ENCODE data around the gene TSPYL6.

Gene TSPYL6

GRCh38 chr2:54239427-54239826 is 16.6 kb downstream of the TSPYL6 start:
- Histone ChIP-seq H2AK5ac (ENCODE audit: low read length) (no peak overlapping the region), H3K27me3 (ENCODE audit: insufficient read depth, low read length, poor library complexity) (no peaks in the 10 kb centered on the region), H3K4ac (ENCODE audit: low read depth, low read length) (no peak overlapping the region), H3K4me2 (ENCODE audit: low read length) (no peak overlapping the region), H2BK15ac (replicated peaks; ENCODE audit: low read depth) (no peak overlapping the region), H3K9ac (ENCODE audit: low read length) (no peak overlapping the region), H3K79me2 (ENCODE audit: control insufficient read depth, insufficient read depth, low read length) (no peaks in the 10 kb centered on the region), H3K79me1 (ENCODE audit: low read length) (no peaks in the 10 kb centered on the region), H2BK120ac (ENCODE audit: low read depth, low read length) (no peak overlapping the region), H3K36me3 (ENCODE audit: control insufficient read depth, insufficient read depth, low read length) (no peaks in the 10 kb centered on the region), H3K27ac (ENCODE audit: low read depth, low read length) (no peak overlapping the region), H3K23ac (ENCODE audit: low read length) (no peak overlapping the region), H4K8ac (ENCODE audit: low read depth, low read length) (no peak overlapping the region), H3K4me3 (ENCODE audit: low read length) (no peak overlapping the region), H3K56ac (ENCODE audit: low read length) (no peak overlapping the region), H2BK5ac (ENCODE audit: low read length) (no peak overlapping the region), H4K5ac (ENCODE audit: low read length) (no peak overlapping the region), H3K18ac (ENCODE audit: low read length) (no peak overlapping the region), H3K4me1 (ENCODE audit: control insufficient read depth, low read depth, low read length) (no peaks in the 10 kb centered on the region)
- DNase-seq: no peak
- WGBS (ENCODE audit: extremely low coverage, insufficient coverage, low lambda C conversion rate): no CpG with 5 or more reads among the region's 1 CpG

GRCh38 chr2:54237428-54237827 is 18.6 kb downstream of the TSPYL6 start:
- no peak overlapping the region for H2BK120ac ChIP-seq (ENCODE audit: low read depth, low read length)
- no peak overlapping the region for H3K18ac ChIP-seq (ENCODE audit: low read length)
- H2BK5ac ChIP-seq (ENCODE audit: low read length): no peak overlapping the region
- H3K4me2 ChIP-seq (ENCODE audit: low read length): no peak overlapping the region
- H3K79me1 ChIP-seq (ENCODE audit: low read length): no peaks in the 10 kb centered on the region
- no peak overlapping the region for H3K56ac ChIP-seq (ENCODE audit: low read length)
- no peaks in the 10 kb centered on the region for H3K36me3 ChIP-seq (ENCODE audit: control insufficient read depth, insufficient read depth, low read length)
- no peak overlapping the region for H4K8ac ChIP-seq (ENCODE audit: low read depth, low read length)
- no peak overlapping the region for H3K27ac ChIP-seq (ENCODE audit: low read depth, low read length)
- H3K27me3 ChIP-seq (ENCODE audit: insufficient read depth, low read length, poor library complexity): no peaks in the 10 kb centered on the region
- H3K9ac ChIP-seq (ENCODE audit: low read length): no peak overlapping the region
- H2BK15ac ChIP-seq (replicated peaks; ENCODE audit: low read depth): no peak overlapping the region
- H3K4me3 ChIP-seq (ENCODE audit: low read length): no peak overlapping the region
- no CpG with 5 or more reads among the region's 2 CpGs for WGBS (ENCODE audit: extremely low coverage, insufficient coverage, low lambda C conversion rate)
- H3K23ac ChIP-seq (ENCODE audit: low read length): no peak overlapping the region
- no peak overlapping the region for H3K4ac ChIP-seq (ENCODE audit: low read depth, low read length)
- H3K79me2 ChIP-seq (ENCODE audit: control insufficient read depth, insufficient read depth, low read length): no peaks in the 10 kb centered on the region
- DNase-seq: no peak
- H2AK5ac ChIP-seq (ENCODE audit: low read length): no peak overlapping the region
- no peak overlapping the region for H4K5ac ChIP-seq (ENCODE audit: low read length)
- H3K4me1 ChIP-seq (ENCODE audit: control insufficient read depth, low read depth, low read length): no peaks in the 10 kb centered on the region

GRCh38 chr2:54233832-54234649 is 22.0 kb downstream of the TSPYL6 start:
- no peaks in the 10 kb centered on the region for H3K79me1 ChIP-seq (ENCODE audit: low read length)
- no peaks in the 10 kb centered on the region for H3K79me2 ChIP-seq (ENCODE audit: control insufficient read depth, insufficient read depth, low read length)
- no peaks in the 10 kb centered on the region for H3K27me3 ChIP-seq (ENCODE audit: insufficient read depth, low read length, poor library complexity)
- no peak overlapping the region for H2AK5ac ChIP-seq (ENCODE audit: low read length)
- no peak for DNase-seq
- no peak overlapping the region for H3K4me2 ChIP-seq (ENCODE audit: low read length)
- no peak overlapping the region for H3K27ac ChIP-seq (ENCODE audit: low read depth, low read length)
- no peak overlapping the region for H3K18ac ChIP-seq (ENCODE audit: low read length)
- no peaks in the 10 kb centered on the region for H3K4me1 ChIP-seq (ENCODE audit: control insufficient read depth, low read depth, low read length)
- no peaks in the 10 kb centered on the region for H3K36me3 ChIP-seq (ENCODE audit: control insufficient read depth, insufficient read depth, low read length)
- no peak overlapping the region for H3K9ac ChIP-seq (ENCODE audit: low read length)
- no CpG with 5 or more reads among the region's 4 CpGs for WGBS (ENCODE audit: extremely low coverage, insufficient coverage, low lambda C conversion rate)
- H3K4me3 ChIP-seq (ENCODE audit: low read length): no peak overlapping the region
- no peak overlapping the region for H2BK5ac ChIP-seq (ENCODE audit: low read length)
- H3K4ac ChIP-seq (ENCODE audit: low read depth, low read length): no peak overlapping the region
- H4K5ac ChIP-seq (ENCODE audit: low read length): no peak overlapping the region
- no peak overlapping the region for H3K23ac ChIP-seq (ENCODE audit: low read length)
- no peak overlapping the region for H2BK120ac ChIP-seq (ENCODE audit: low read depth, low read length)
- H3K56ac ChIP-seq (ENCODE audit: low read length): no peak overlapping the region
- no peak overlapping the region for H2BK15ac ChIP-seq (replicated peaks; ENCODE audit: low read depth)
- no peak overlapping the region for H4K8ac ChIP-seq (ENCODE audit: low read depth, low read length)

GRCh38 chr2:54228945-54229344 is 27.1 kb downstream of the TSPYL6 start:
- H3K79me1 ChIP-seq (ENCODE audit: low read length): no peaks in the 10 kb centered on the region
- no peak overlapping the region for H3K23ac ChIP-seq (ENCODE audit: low read length)
- H4K5ac ChIP-seq (ENCODE audit: low read length): no peak overlapping the region
- no peak overlapping the region for H3K9ac ChIP-seq (ENCODE audit: low read length)
- no peak overlapping the region for H4K8ac ChIP-seq (ENCODE audit: low read depth, low read length)
- WGBS (ENCODE audit: extremely low coverage, insufficient coverage, low lambda C conversion rate): no CpG with 5 or more reads among the region's 2 CpGs
- H3K56ac ChIP-seq (ENCODE audit: low read length): no peak overlapping the region
- H2AK5ac ChIP-seq (ENCODE audit: low read length): no peak overlapping the region
- H3K4me3 ChIP-seq (ENCODE audit: low read length): no peak overlapping the region
- no peak overlapping the region for H2BK5ac ChIP-seq (ENCODE audit: low read length)
- H3K4ac ChIP-seq (ENCODE audit: low read depth, low read length): no peak overlapping the region
- H3K27me3 ChIP-seq (ENCODE audit: insufficient read depth, low read length, poor library complexity): no peaks in the 10 kb centered on the region
- no peak overlapping the region for H2BK15ac ChIP-seq (replicated peaks; ENCODE audit: low read depth)
- no peaks in the 10 kb centered on the region for H3K79me2 ChIP-seq (ENCODE audit: control insufficient read depth, insufficient read depth, low read length)
- H3K27ac ChIP-seq (ENCODE audit: low read depth, low read length): no peak overlapping the region
- DNase-seq: no peak
- no peaks in the 10 kb centered on the region for H3K36me3 ChIP-seq (ENCODE audit: control insufficient read depth, insufficient read depth, low read length)
- no peak overlapping the region for H3K18ac ChIP-seq (ENCODE audit: low read length)
- no peak overlapping the region for H2BK120ac ChIP-seq (ENCODE audit: low read depth, low read length)
- H3K4me1 ChIP-seq (ENCODE audit: control insufficient read depth, low read depth, low read length): no peaks in the 10 kb centered on the region
- no peak overlapping the region for H3K4me2 ChIP-seq (ENCODE audit: low read length)

GRCh38 chr2:54227798-54228197 is 28.2 kb downstream of the TSPYL6 start:
- H3K4me1 ChIP-seq (ENCODE audit: control insufficient read depth, low read depth, low read length): no peaks in the 10 kb centered on the region
- DNase-seq: no peak
- H3K79me1 ChIP-seq (ENCODE audit: low read length): no peaks in the 10 kb centered on the region
- H3K9ac ChIP-seq (ENCODE audit: low read length): no peak overlapping the region
- H4K8ac ChIP-seq (ENCODE audit: low read depth, low read length): no peak overlapping the region
- no peak overlapping the region for H2BK120ac ChIP-seq (ENCODE audit: low read depth, low read length)
- H2AK5ac ChIP-seq (ENCODE audit: low read length): no peak overlapping the region
- no peak overlapping the region for H2BK5ac ChIP-seq (ENCODE audit: low read length)
- no peaks in the 10 kb centered on the region for H3K79me2 ChIP-seq (ENCODE audit: control insufficient read depth, insufficient read depth, low read length)
- no peak overlapping the region for H3K27ac ChIP-seq (ENCODE audit: low read depth, low read length)
- H2BK15ac ChIP-seq (replicated peaks; ENCODE audit: low read depth): no peak overlapping the region
- H3K23ac ChIP-seq (ENCODE audit: low read length): no peak overlapping the region
- H3K27me3 ChIP-seq (ENCODE audit: insufficient read depth, low read length, poor library complexity): no peaks in the 10 kb centered on the region
- H3K36me3 ChIP-seq (ENCODE audit: control insufficient read depth, insufficient read depth, low read length): no peaks in the 10 kb centered on the region
- H3K4me3 ChIP-seq (ENCODE audit: low read length): no peak overlapping the region
- H3K4ac ChIP-seq (ENCODE audit: low read depth, low read length): no peak overlapping the region
- no peak overlapping the region for H3K4me2 ChIP-seq (ENCODE audit: low read length)
- no peak overlapping the region for H3K18ac ChIP-seq (ENCODE audit: low read length)
- H4K5ac ChIP-seq (ENCODE audit: low read length): no peak overlapping the region
- no peak overlapping the region for H3K56ac ChIP-seq (ENCODE audit: low read length)

- Histone ChIP-seq H2BK120ac (ENCODE audit: low read depth, low read length) (no peak overlapping the region), H4K8ac (ENCODE audit: low read depth, low read length) (no peak overlapping the region), H2BK5ac (ENCODE audit: low read length) (no peak overlapping the region), H3K36me3 (ENCODE audit: control insufficient read depth, insufficient read depth, low read length) (no peaks in the 10 kb centered on the region), H3K4me3 (ENCODE audit: low read length) (no peak overlapping the region), H3K27ac (ENCODE audit: low read depth, low read length) (no peak overlapping the region), H4K5ac (ENCODE audit: low read length) (no peak overlapping the region), H3K18ac (ENCODE audit: low read length) (no peak overlapping the region), H3K4me1 (ENCODE audit: control insufficient read depth, low read depth, low read length) (no peaks in the 10 kb centered on the region), H3K4me2 (ENCODE audit: low read length) (no peak overlapping the region), H3K79me1 (ENCODE audit: low read length) (no peaks in the 10 kb centered on the region), H2AK5ac (ENCODE audit: low read length) (no peak overlapping the region), H3K56ac (ENCODE audit: low read length) (no peak overlapping the region), H2BK15ac (replicated peaks; ENCODE audit: low read depth) (no peak overlapping the region), H3K27me3 (ENCODE audit: insufficient read depth, low read length, poor library complexity) (no peaks in the 10 kb centered on the region), H3K23ac (ENCODE audit: low read length) (no peak overlapping the region), H3K79me2 (ENCODE audit: control insufficient read depth, insufficient read depth, low read length) (no peaks in the 10 kb centered on the region), H3K9ac (ENCODE audit: low read length) (no peak overlapping the region), H3K4ac (ENCODE audit: low read depth, low read length) (no peak overlapping the region)
- peak; percentile 16 for DNase-seq
- no CpG with 5 or more reads among the region's 2 CpGs for WGBS (ENCODE audit: extremely low coverage, insufficient coverage, low lambda C conversion rate)
Observed at GRCh38 chr2:54226260-54226659, 29.8 kb downstream of the TSPYL6 start.
